Ishikawa (cell line): ENCODE data around the gene MAGI1.

Experiments used
- CEBPB ChIP-seq: IDR thresholded peaks from 2 replicates; pipeline ENCODE4 v1.6.1; 2012
- CREB1 ChIP-seq: IDR thresholded peaks from 2 replicates; pipeline ENCODE4 v1.6.1; 2012; ENCODE audit warnings: low read depth
- EGR1 ChIP-seq: IDR thresholded peaks from 2 replicates; pipeline ENCODE4 v1.6.1; 2012
- EP300 ChIP-seq: IDR thresholded peaks from 2 replicates; pipeline ENCODE4 v1.6.1; 2012; ENCODE audit warnings: borderline replicate concordance
- FOXM1 ChIP-seq: IDR thresholded peaks from 2 replicates; pipeline ENCODE4 v1.6.1; 2012; ENCODE audit warnings: low read depth, borderline replicate concordance
- NFIC ChIP-seq: IDR thresholded peaks from 2 replicates; pipeline ENCODE4 v1.6.1; 2012
- RAD21 ChIP-seq: IDR thresholded peaks from 2 replicates; pipeline ENCODE4 v1.6.1; 2012; ENCODE audit warnings: low read depth
- TAF1 ChIP-seq: IDR thresholded peaks from 2 replicates; pipeline ENCODE4 v1.6.1; 2012; ENCODE audit warnings: low read depth, mild to moderate bottlenecking
- TCF12 ChIP-seq: IDR thresholded peaks from 2 replicates; pipeline ENCODE4 v1.6.1; 2012; ENCODE audit warnings: low read depth
- TEAD4 ChIP-seq: IDR thresholded peaks from 2 replicates; pipeline ENCODE4 v1.6.1; 2012
- YY1 ChIP-seq: IDR thresholded peaks from 2 replicates; pipeline ENCODE4 v1.6.1; 2012; ENCODE audit warnings: low read depth
- ZBTB7A ChIP-seq: IDR thresholded peaks from 2 replicates; pipeline ENCODE4 v1.6.1; 2012; ENCODE audit warnings: low read depth
- TF ChIP-seq, protein P1 (sequence below): IDR thresholded peaks from 2 replicates; pipeline ENCODE4 v1.6.1; 2012; ENCODE audit warnings: low read depth, mild to moderate bottlenecking
- TF ChIP-seq, protein P2 (sequence below): IDR thresholded peaks from 2 replicates; pipeline ENCODE4 v1.6.1; 2012
- TF ChIP-seq, protein P3 (sequence below): IDR thresholded peaks from 2 replicates; pipeline ENCODE4 v1.6.1; 2012

The MAGI1 gene

DNA sequence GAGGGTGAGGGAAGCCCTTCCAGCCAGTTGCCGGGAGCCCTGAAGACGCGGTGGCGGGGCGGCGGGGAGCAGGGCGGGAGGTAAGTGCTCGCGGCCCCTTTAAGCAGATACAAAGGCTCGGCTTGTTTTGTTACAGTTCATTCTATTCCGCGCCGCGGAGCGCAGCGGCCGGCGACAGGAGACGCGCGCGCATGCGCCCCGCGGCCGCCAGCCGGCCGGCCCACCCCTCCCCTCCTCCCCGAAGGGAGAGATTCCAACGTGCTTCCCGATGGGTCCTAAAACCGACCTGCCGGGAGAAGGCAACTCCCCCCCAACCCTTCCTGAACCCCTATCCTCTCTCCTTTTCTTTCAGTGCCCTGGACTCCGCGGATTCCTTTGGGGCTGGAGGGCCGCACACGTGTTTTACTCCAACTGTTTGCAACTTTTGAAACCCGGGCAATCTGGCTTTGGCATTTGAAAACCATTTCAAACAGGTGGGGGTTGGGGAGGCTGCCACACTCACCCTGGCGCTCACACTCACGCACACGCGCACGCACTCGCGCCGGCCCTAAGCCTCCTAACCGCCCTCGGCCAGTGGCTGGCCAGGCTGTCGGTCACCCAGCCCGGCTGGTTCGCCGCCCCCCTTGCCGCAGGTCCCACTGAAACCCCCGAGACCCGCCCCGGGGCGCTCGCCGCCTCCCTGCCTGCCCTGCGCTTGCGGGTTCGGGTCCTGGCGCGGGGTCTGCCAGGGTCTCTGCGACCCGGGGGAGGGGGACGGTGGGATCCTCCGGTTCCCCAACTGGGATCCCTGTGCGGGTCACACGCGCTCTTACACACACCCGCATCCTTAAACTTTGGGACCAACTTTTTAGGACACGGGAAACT, at the start of gene MAGI1:
MAGI1 (minus strand) TSS at position 193 of the 864 bp plus-strand sequence. CDS start 610 bp downstream, outside the sequence.
- TF ChIP-seq RAD21 (peak; percentile 23), EP300 (0 out of 2 replicates have a peak, but pooled peaks have one; percentile 22), CEBPB (no peak), YY1 (0 out of 2 replicates have a peak, but pooled peaks have one; percentile 32), NFIC (no peak; the same call in 1 of the 2 replicates), ZBTB7A (peak; percentile 92), TEAD4 (peak; percentile 82), TCF12 (peak; percentile 51), CREB1 (no peak), EGR1 (no peak), FOXM1 (peak; percentile 39; the same call in 1 of the 2 replicates), TAF1 (peak; percentile 66)
- TF ChIP-seq, protein P1, sequence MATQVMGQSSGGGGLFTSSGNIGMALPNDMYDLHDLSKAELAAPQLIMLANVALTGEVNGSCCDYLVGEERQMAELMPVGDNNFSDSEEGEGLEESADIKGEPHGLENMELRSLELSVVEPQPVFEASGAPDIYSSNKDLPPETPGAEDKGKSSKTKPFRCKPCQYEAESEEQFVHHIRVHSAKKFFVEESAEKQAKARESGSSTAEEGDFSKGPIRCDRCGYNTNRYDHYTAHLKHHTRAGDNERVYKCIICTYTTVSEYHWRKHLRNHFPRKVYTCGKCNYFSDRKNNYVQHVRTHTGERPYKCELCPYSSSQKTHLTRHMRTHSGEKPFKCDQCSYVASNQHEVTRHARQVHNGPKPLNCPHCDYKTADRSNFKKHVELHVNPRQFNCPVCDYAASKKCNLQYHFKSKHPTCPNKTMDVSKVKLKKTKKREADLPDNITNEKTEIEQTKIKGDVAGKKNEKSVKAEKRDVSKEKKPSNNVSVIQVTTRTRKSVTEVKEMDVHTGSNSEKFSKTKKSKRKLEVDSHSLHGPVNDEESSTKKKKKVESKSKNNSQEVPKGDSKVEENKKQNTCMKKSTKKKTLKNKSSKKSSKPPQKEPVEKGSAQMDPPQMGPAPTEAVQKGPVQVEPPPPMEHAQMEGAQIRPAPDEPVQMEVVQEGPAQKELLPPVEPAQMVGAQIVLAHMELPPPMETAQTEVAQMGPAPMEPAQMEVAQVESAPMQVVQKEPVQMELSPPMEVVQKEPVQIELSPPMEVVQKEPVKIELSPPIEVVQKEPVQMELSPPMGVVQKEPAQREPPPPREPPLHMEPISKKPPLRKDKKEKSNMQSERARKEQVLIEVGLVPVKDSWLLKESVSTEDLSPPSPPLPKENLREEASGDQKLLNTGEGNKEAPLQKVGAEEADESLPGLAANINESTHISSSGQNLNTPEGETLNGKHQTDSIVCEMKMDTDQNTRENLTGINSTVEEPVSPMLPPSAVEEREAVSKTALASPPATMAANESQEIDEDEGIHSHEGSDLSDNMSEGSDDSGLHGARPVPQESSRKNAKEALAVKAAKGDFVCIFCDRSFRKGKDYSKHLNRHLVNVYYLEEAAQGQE: no peak
- TF ChIP-seq, protein P2, sequence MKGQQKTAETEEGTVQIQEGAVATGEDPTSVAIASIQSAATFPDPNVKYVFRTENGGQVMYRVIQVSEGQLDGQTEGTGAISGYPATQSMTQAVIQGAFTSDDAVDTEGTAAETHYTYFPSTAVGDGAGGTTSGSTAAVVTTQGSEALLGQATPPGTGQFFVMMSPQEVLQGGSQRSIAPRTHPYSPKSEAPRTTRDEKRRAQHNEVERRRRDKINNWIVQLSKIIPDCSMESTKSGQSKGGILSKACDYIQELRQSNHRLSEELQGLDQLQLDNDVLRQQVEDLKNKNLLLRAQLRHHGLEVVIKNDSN: peak; percentile 35; the same call in 1 of the 2 replicates
- TF ChIP-seq, protein P3, sequence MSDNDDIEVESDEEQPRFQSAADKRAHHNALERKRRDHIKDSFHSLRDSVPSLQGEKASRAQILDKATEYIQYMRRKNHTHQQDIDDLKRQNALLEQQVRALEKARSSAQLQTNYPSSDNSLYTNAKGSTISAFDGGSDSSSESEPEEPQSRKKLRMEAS: peak; percentile 48

DNA sequence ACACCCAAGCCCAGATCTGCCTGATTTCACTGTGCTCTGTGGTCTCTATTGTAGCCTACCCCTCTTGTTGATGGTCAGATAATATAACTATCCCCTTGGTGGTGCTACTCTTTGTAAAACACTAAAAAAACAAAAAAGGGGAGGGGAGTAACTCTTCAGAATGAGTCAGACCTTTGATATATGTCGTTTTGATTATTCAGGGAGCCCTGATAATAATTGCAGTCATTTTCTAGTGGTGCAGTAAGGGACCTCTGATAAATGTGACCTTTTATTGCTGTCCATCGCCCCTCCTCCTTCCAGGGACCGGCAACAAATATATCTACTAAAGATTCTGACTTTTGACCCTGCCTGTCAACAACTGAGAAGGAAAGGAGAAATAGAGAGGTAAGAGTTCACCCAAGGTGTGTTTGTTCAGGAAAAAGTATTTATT, 45.1 kb upstream of the MAGI1 start:
- TF ChIP-seq, protein P2: no peak
- no peak for TF ChIP-seq ZBTB7A
- TF ChIP-seq CREB1: no peak
- no peak for TF ChIP-seq EP300
- no peak for TF ChIP-seq TCF12
- TF ChIP-seq YY1: no peak
- TF ChIP-seq RAD21: no peak
- TF ChIP-seq EGR1: no peak
- TF ChIP-seq TAF1: no peak
- TF ChIP-seq, protein P1: no peak
- no peak for TF ChIP-seq FOXM1
- no peak for TF ChIP-seq NFIC
- TF ChIP-seq TEAD4: no peak
- TF ChIP-seq, protein P3: no peak
- no peak for TF ChIP-seq CEBPB

DNA sequence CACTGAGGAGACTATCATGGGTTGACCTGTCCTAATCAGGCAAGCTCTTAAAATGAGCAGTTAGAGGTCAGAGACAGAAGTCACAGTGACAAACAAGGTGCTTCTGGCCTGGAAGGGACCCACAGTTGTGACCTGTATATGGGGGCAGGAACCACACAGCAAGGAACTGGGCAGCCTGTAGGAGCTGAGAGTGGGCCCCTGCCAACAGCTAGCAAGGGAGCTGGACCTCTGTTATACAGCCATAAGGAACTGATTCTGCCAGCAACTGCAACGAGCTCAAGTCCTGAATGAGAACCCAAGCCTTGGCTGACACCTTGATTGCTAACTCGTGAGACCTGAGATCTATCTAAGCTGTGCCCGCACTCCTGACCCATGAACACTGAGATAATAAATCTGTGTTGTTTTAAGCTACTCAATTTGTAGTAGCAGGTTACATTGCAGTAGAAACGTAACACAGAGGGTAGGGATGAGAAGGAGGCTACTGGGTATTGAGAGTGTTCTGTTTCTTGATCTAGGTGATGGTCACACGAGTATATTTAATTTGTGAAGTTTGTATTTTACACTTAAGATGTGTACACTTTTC, 44.5 kb upstream of the MAGI1 start:
- TF ChIP-seq, protein P3: no peak
- TF ChIP-seq RAD21 (no peak), NFIC (no peak), CEBPB (no peak), TEAD4 (no peak), CREB1 (no peak), TCF12 (no peak), TAF1 (no peak), EGR1 (no peak)
- TF ChIP-seq, protein P2: no peak

DNA sequence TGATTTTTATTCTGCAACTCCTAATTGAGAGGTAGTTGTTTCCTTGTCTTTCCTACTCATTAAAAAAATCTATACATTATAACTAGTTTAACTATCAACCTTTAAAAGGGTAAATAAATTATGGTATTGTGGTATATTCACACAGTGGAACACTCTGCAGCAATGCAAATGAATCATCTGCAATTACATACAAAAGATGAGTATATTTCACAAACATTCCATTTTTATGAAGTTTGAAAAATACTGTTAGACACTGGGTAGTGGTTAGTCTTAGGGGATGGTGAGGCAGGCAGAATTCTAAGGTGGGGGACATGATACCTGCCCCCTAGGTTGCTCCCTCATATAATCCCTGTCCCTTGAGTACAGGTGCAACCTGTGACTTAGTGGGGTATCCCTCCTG, 44.0 kb upstream of the MAGI1 start:
- no peak for TF ChIP-seq YY1
- no peak for TF ChIP-seq TAF1
- no peak for TF ChIP-seq CREB1
- TF ChIP-seq FOXM1: no peak
- no peak for TF ChIP-seq NFIC
- TF ChIP-seq, protein P2: no peak
- TF ChIP-seq, protein P1: no peak
- TF ChIP-seq EP300: no peak
